Body of pancreas (tissue), 4 donors: ENCODE data around the gene ATXN10. TPM values are rescaled to one million over a fixed set of nuclear protein-coding genes. Genes with fewer than 3 reads are reported as not detected.

Source experiments
- ATAC-seq: fragments of 150-250 bp; one replicate; pipeline ENCODE4 v1.9.1; 2016
- DNase-seq, 4 donors: peaks; one replicate each; pipeline ENCODE4 v3.0.0-alpha.2; 2019
- H3K27ac ChIP-seq, 4 donors: fragments of 200-600 bp; sonication (generic); 1 replicate in 3 of 4; 2 replicates in 1 of 4; pipeline versions ENCODE4 v1.5.1 to v1.6.1; 2016 to 2019; ENCODE audit warnings: mild to moderate bottlenecking in 1 of 4, mixed read lengths in 1 of 4, moderate library complexity in 1 of 4
- H3K27me3 ChIP-seq, 2 donors: fragments of 200-600 bp; sonication (generic); one replicate each; pipeline ENCODE4 v1.6.0; 2016; ENCODE audit warnings: mild to moderate bottlenecking in 1 of 2
- H3K36me3 ChIP-seq, 2 donors: fragments of 200-600 bp; sonication (generic); replicated peaks in 1 of 2; 2 replicates each; pipeline ENCODE4 v1.5.1; 2016; ENCODE audit warnings: low read depth in 2 of 2; ENCODE audit not compliant: insufficient read depth in 1 of 2
- H3K4me1 ChIP-seq: fragments of 200-600 bp; sonication (generic); one replicate; pipeline ENCODE4 v1.6.0; 2016
- H3K4me3 ChIP-seq, 2 donors: fragments of 200-600 bp; sonication (generic); 1 replicate in 1 of 2; 2 replicates in 1 of 2; pipeline ENCODE4 v1.5.1; 2016 to 2019
- H3K9me3 ChIP-seq, 3 donors: fragments of 200-600 bp; sonication (generic); 1 replicate in 2 of 3; 2 replicates in 1 of 3; pipeline ENCODE4 v1.5.1; 2016
- CTCF ChIP-seq, 7 experiments: fragments of 450-650 bp in 4 of 7; fragments of 200-600 bp in 3 of 7; sonication (generic) in 3 of 7; IDR thresholded peaks; one replicate each; pipeline ENCODE4 v1.5.1; 2016 to 2019; ENCODE audit warnings: antibody characterized with exemption in 7 of 7
- POLR2A ChIP-seq, 3 donors: fragments of 450-650 bp; IDR thresholded peaks; one replicate each; pipeline ENCODE4 v1.6.1; 2016; ENCODE audit warnings: antibody characterized with exemption in 3 of 3, mild to moderate bottlenecking in 2 of 3
- WGBS, 2 donors: methylation state at CpG; one replicate each; pipeline ENCODE4 v1.1.5; 2017; 5-methylcytosine and 5-hydroxymethylcytosine counted together
- intact Hi-C: fragments of 100-400 bp; cut with DNase I; formaldehyde crosslinking; loops from one replicate; pipeline ENCODE4 v1.15.1; 2023
- total RNA-seq, 2 donors: library from RNA; depleted of rRNA; stranded (reverse); fragments of >200 nt; gene quantifications; one replicate each; pipeline ENCODE4 v1.1.0, GENCODE V29; 2016

The ATXN10 gene
- total RNA-seq, 2 donors from 2014 or later = 61.6 to 69.8 TPM

- no peak for ATAC-seq
- Histone ChIP-seq H3K4me3 (no peak overlapping the region), H3K27me3 (no peaks in the 10 kb centered on the region), H3K9me3 (no peaks in the 10 kb centered on the region), H3K36me3 (no peaks in the 10 kb centered on the region), H3K27ac (no peak overlapping the region), H3K4me1 (peaks cover 10% of the 10 kb centered on the region)
- intact Hi-C loops = no loop called here
- peak in 1 of 4 donors; percentile 10 for DNase-seq
- no peak for TF ChIP-seq CTCF (IDR thresholded peaks at IDR 0.05)
- TF ChIP-seq POLR2A (IDR thresholded peaks at IDR 0.05) = no peak
- WGBS, 2 donors = 57 to 63% methylated on average over 3 to 6 of the region's 6 CpGs
Observed at GRCh38 chr22:45879552-45879949, 207.9 kb downstream of the ATXN10 start.

- ATAC-seq (no peak), DNase-seq (no peak)
- Histone ChIP-seq H3K36me3 (no peaks in the 10 kb centered on the region), H3K4me1 (peaks cover 10% of the 10 kb centered on the region), H3K4me3 (no peak overlapping the region), H3K27ac (no peak overlapping the region), H3K9me3 (no peaks in the 10 kb centered on the region), H3K27me3 (no peaks in the 10 kb centered on the region)
- intact Hi-C loops = no loop called here
- 18 to 24% methylated on average over 11 to 22 of the region's 22 CpGs for WGBS, 2 donors
- TF ChIP-seq CTCF (IDR thresholded peaks at IDR 0.05) = no peak
- no peak for TF ChIP-seq POLR2A (IDR thresholded peaks at IDR 0.05)
Observed at GRCh38 chr22:45880091-45880715, 208.6 kb downstream of the ATXN10 start.

GRCh38 chr22:45880716-45881523 is 209.3 kb downstream of the ATXN10 start:
- intact Hi-C loops = no loop called here
- Histone ChIP-seq H3K4me3 (no peak overlapping the region), H3K9me3 (no peaks in the 10 kb centered on the region), H3K27me3 (no peaks in the 10 kb centered on the region), H3K36me3 (no peaks in the 10 kb centered on the region), H3K4me1 (peaks cover 10% of the 10 kb centered on the region), H3K27ac (no peak overlapping the region)
- peak in 1 of 4 donors; percentile 12 for DNase-seq
- 4 to 20% methylated on average over 5 to 49 of the region's 49 CpGs for WGBS, 2 donors
- no peak for TF ChIP-seq POLR2A (IDR thresholded peaks at IDR 0.05)
- peak in 2 of 7 experiments; percentile 6 to 9 for TF ChIP-seq CTCF (IDR thresholded peaks at IDR 0.05)
- no peak for ATAC-seq

GRCh38 chr22:45881524-45881875 is 209.9 kb downstream of the ATXN10 start:
- no peaks in the 10 kb centered on the region for H3K9me3 ChIP-seq
- intact Hi-C loops = no loop called here
- H3K27me3 ChIP-seq = no peaks in the 10 kb centered on the region
- no peak overlapping the region for H3K4me3 ChIP-seq
- peaks cover 10% of the 10 kb centered on the region for H3K4me1 ChIP-seq
- no peaks in the 10 kb centered on the region for H3K36me3 ChIP-seq
- ATAC-seq (no peak), DNase-seq (no peak)
- no peak overlapping the region for H3K27ac ChIP-seq
- WGBS, 2 donors = 75% methylated on average over 5 to 8 of the region's 8 CpGs
- no peak for TF ChIP-seq POLR2A (IDR thresholded peaks at IDR 0.05)
- TF ChIP-seq CTCF (IDR thresholded peaks at IDR 0.05) = no peak
